Psoas muscle (tissue), 8 donors: ENCODE results near the gene TP53RK. TPM values are rescaled to one million over a fixed set of nuclear protein-coding genes. Genes with fewer than 3 reads are reported as not detected.

ENCODE experiments used
- ATAC-seq, 4 donors: fragments of 200-7000 bp; cut with Tn5 transposase; one replicate each; pipeline ENCODE4 v1.9.1; 2020; ENCODE audit warnings: moderate library complexity in 3 of 4, mild to moderate bottlenecking in 2 of 4
- DNase-seq, 2 donors: peaks; one replicate each; pipeline ENCODE4 v3.0.0-alpha.2; 2020
- H3K27ac ChIP-seq: fragments of 200-600 bp; one replicate; pipeline ENCODE4 v1.8.0; 2022
- H3K27me3 ChIP-seq, 3 donors: fragments of 200-600 bp in 1 of 3; one replicate each; pipeline versions ENCODE4 v1.6.1 to v1.8.0; 2013 to 2022; ENCODE audit warnings: low read length in 2 of 3, mild to moderate bottlenecking in 2 of 3, moderate library complexity in 1 of 3; ENCODE audit not compliant: insufficient read depth in 3 of 3
- H3K36me3 ChIP-seq, 2 donors: fragments of 200-600 bp in 1 of 2; one replicate each; pipeline versions ENCODE4 v1.6.1 to v1.8.0; 2013 to 2022; ENCODE audit warnings: low read depth in 1 of 2, mild to moderate bottlenecking in 1 of 2, moderate library complexity in 1 of 2; ENCODE audit not compliant: insufficient read depth in 1 of 2
- H3K4me1 ChIP-seq: fragments of 200-600 bp; one replicate; pipeline ENCODE4 v1.8.0; 2022
- H3K4me3 ChIP-seq: fragments of 200-600 bp; one replicate; pipeline ENCODE4 v1.8.0; 2022; ENCODE audit warnings: mild to moderate bottlenecking
- H3K9me3 ChIP-seq: fragments of 200-600 bp; one replicate; pipeline ENCODE4 v1.8.0; 2022
- WGBS, 3 donors: extraction: QIAGEN DNeasy Blood & Tissue Kit; methylation state at CpG; one replicate each; pipeline versions ENCODE4 v1.1.6 to v1.1.7; 2013; 5-methylcytosine and 5-hydroxymethylcytosine counted together
- intact Hi-C, 2 donors: fragments of 100-400 bp; cut with DNase I; formaldehyde crosslinking; loops; one replicate each; pipeline versions ENCODE4 v1.11.0 to v1.14.2; 2022
- polyA plus RNA-seq, 3 donors: library from polyadenylated mRNA; stranded (reverse); fragments of 200-250 nt; gene quantifications; one replicate each; pipeline ENCODE4 v1.2.3, GENCODE V29; 2013
- total RNA-seq, 4 donors: library from RNA; stranded (reverse); fragmentation: NEBNext Ultra II Directional in 2 of 4; extraction: Animal tissue kit (Norgen Biotek cat#: 25700) in 2 of 4; gene quantifications; one replicate each; pipeline versions ENCODE4 v1.2.1 to v1.2.4, GENCODE V29; 2021 to 2023
- TF ChIP-seq, protein P1 (sequence below): fragments of 200-600 bp; IDR thresholded peaks from one replicate; pipeline ENCODE4 v1.8.0; 2022; ENCODE audit warnings: antibody characterized with exemption
- donor health status: healthy with polysubstance abuse.
- donor health status: DM: no; HTN: no; CAD: no; lungs with moderate emphysema.
- donor health status: Bipolar disorder and iron deficiency.
- donor health status: healthy.
- donor health status: DM: yes; HTN: yes; CAD: no.
- donor health status: DM: no; HTN: no; CAD: no.
- donor health status: DM: no; HTN: no; CAD: no.
- donor health status: DM: yes; HTN: yes; CAD: no.

The TP53RK gene
- total and polyA plus RNA-seq, 7 donors, result 5.8 to 12.9 (median 9.3) TPM

DNA sequence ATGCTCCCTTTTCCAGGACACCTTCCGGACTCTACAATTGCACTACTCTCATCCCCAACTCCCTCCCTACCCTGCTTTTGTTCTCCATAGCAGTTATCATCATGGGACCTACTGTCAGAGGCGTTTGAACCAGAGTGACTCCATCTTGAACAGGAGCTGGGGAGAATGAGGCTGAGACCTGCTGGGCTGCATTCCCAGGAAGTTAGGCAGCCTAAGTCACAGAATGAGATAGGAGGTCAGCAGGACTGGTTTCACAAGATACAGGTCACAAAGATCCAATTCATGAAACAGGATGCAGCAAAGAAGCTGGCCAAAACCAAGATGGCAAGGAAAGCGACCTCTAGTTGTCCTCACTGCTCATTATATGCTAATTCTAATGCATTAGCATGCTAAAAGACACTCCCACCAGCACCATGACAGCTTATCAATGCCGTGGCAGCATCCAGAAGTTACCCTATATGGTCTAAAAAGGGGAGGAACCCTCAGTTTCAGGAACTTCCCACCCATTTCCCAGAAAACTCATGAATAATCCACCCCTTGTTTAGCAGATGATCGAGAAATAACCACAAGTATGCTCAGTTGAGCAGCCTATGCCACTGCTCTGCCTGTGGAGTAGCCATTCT, 53.6 kb downstream of the TP53RK start:
- no peaks in the 10 kb centered on the region for H3K27me3 ChIP-seq
- TF ChIP-seq, protein P1, sequence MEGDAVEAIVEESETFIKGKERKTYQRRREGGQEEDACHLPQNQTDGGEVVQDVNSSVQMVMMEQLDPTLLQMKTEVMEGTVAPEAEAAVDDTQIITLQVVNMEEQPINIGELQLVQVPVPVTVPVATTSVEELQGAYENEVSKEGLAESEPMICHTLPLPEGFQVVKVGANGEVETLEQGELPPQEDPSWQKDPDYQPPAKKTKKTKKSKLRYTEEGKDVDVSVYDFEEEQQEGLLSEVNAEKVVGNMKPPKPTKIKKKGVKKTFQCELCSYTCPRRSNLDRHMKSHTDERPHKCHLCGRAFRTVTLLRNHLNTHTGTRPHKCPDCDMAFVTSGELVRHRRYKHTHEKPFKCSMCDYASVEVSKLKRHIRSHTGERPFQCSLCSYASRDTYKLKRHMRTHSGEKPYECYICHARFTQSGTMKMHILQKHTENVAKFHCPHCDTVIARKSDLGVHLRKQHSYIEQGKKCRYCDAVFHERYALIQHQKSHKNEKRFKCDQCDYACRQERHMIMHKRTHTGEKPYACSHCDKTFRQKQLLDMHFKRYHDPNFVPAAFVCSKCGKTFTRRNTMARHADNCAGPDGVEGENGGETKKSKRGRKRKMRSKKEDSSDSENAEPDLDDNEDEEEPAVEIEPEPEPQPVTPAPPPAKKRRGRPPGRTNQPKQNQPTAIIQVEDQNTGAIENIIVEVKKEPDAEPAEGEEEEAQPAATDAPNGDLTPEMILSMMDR, result no peak
- 84 to 85% (median 84%) methylated on average over 5 of the region's 5 CpGs for WGBS, 3 donors
- H3K9me3 ChIP-seq, result no peaks in the 10 kb centered on the region
- H3K4me1 ChIP-seq, result no peaks in the 10 kb centered on the region
- no peak for ATAC-seq
- no peak for DNase-seq
- intact Hi-C loops, result no loop called here
- no peak overlapping the region for H3K4me3 ChIP-seq
- H3K27ac ChIP-seq, result no peak overlapping the region
- H3K36me3 ChIP-seq, result no peaks in the 10 kb centered on the region

DNA sequence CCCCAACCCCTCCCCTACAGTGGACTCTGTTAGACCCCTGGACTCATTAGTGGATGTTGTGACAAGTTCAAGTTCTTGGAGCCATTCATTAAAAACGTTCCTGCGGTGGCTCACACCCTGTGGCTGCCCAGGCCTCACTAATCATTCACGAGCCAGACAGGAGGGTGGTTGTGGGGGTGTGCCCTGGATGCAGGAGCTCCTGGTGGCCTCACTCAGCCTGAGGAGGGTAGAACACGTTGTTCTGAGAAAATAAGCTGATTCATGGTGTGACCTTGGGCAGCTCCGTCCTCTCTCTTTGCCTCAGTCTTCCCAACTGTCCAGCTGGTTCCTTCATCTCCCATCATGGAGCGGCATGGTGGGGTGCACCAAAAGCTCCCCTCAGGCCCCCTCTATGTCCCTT, 54.7 kb downstream of the TP53RK start:
- peaks cover 5% of the 10 kb centered on the region for H3K9me3 ChIP-seq
- no peak overlapping the region for H3K4me3 ChIP-seq
- H3K36me3 ChIP-seq, result no peaks in the 10 kb centered on the region
- ATAC-seq, result no peak
- H3K27me3 ChIP-seq, result no peaks in the 10 kb centered on the region
- 76 to 86% (median 84%) methylated on average over 6 of the region's 6 CpGs for WGBS, 3 donors
- no peaks in the 10 kb centered on the region for H3K4me1 ChIP-seq
- no peak overlapping the region for H3K27ac ChIP-seq
- TF ChIP-seq, protein P1, result no peak
- intact Hi-C loops, result no loop called here
- DNase-seq, result no peak

Other genes starting within 250 kb of the TP53RK start
- 1 to 10 TPM in 1 of 4 donors, under 1 TPM in 3; 0.27 to 1.0 (median 0.32) TPM for gene ZNF334, start 175.9 kb downstream of the TP53RK start, total RNA-seq
- gene ZNF334, start 175.9 kb downstream of the TP53RK start, polyA plus RNA-seq, result under 1 TPM; 0.10 to 0.69 (median 0.27) TPM
- gene OCSTAMP, start 138.8 kb downstream of the TP53RK start, total RNA-seq, result not detected
- not detected for gene OCSTAMP, start 138.8 kb downstream of the TP53RK start, polyA plus RNA-seq
- gene SLC13A3, start 38.0 kb downstream of the TP53RK start, total RNA-seq, result under 1 TPM; 0.13 to 0.38 (median 0.23) TPM
- gene SLC13A3, start 38.0 kb downstream of the TP53RK start, polyA plus RNA-seq, result under 1 TPM; 0.04 to 0.32 (median 0.06) TPM
- gene SLC2A10, start 20.2 kb upstream of the TP53RK start, total RNA-seq, result 1 to 10 TPM in 3 of 4 donors, under 1 TPM in 1; 0.40 to 1.7 (median 1.3) TPM
- 1 to 10 TPM in 1 of 3 donors, under 1 TPM in 2; 0.61 to 1.3 (median 0.84) TPM for gene SLC2A10, start 20.2 kb upstream of the TP53RK start, polyA plus RNA-seq
- 1 to 10 TPM; 1.6 to 4.0 (median 2.8) TPM for gene EYA2, start 205.4 kb upstream of the TP53RK start, total RNA-seq
- 1 to 10 TPM in 2 of 3 donors, under 1 TPM in 1; 0.72 to 3.0 (median 1.1) TPM for gene EYA2, start 205.4 kb upstream of the TP53RK start, polyA plus RNA-seq